ENCODE results near the gene KRTAP6-1. TPM values are rescaled to one million over a fixed set of nuclear protein-coding genes. Genes with fewer than 3 reads are reported as not detected.

KRTAP6-1 gene
- total RNA-seq, 1 experiment from 2014 or later = not detected

DNA sequence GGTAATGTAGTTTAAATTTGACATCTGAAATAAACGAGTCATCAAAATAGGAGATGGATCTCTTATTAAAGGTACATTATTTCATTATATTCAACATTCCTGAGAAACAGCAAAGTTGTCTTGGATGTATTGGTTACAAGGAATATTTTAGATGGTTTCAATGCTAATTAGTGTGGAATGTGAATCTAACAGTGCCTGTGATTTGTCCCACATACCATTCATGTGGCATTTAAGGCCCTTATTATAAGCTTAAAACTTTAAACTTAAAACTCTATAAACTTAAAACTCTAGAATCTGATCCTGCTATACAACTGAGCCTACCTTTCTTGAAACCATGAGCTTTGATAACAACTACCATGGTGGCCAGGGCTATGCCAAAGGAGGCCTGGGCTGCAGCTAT, 12.9 kb downstream of the KRTAP6-1 start, which contains the start of gene KRTAP22-1:
KRTAP22-1 (plus strand) TSS at position 301 of the 400 bp plus-strand sequence.
- CTCF ChIA-PET = no interaction called here
- H3K9me3 ChIP-seq (ENCODE audit: insufficient read depth, low read depth) = no peaks in the 10 kb centered on the region
- no TSS peak for BruUV-seq (replicated peaks)
- H3F3A ChIP-seq (ENCODE audit: insufficient read depth, low read depth) = no peaks in the 10 kb centered on the region
- H3K79me2 ChIP-seq (ENCODE audit: low read depth) = no peaks in the 10 kb centered on the region
- no peaks in the 10 kb centered on the region for H3K4me1 ChIP-seq (replicated peaks; ENCODE audit: insufficient read depth)
- H3K9me2 ChIP-seq (ENCODE audit: insufficient read depth) = no peaks in the 10 kb centered on the region
- H4K20me1 ChIP-seq (ENCODE audit: insufficient read depth) = no peaks in the 10 kb centered on the region
- no peaks in the 10 kb centered on the region for H3K36me3 ChIP-seq (ENCODE audit: low read depth)
- no peak within 1 kb of the TSS for H2AFZ ChIP-seq
- DNase-seq = no peak
- H3K4me3 ChIP-seq = no peak within 1 kb of the TSS
- POLR2A ChIA-PET (ENCODE audit: unreplicated experiment) = no interaction called here
- TF ChIP-seq CTCF (conservative IDR thresholded peaks at IDR 0.05) (no peak), EZH2 (IDR thresholded peaks at IDR 0.05; ENCODE audit: low read depth) (no peak)
- intact Hi-C loops (cut with micrococcal nuclease; ENCODE audit: unreplicated experiment) = no loop called here
- H3K27ac ChIP-seq = no peak within 1 kb of the TSS
- no peaks in the 10 kb centered on the region for H3K27me3 ChIP-seq (ENCODE audit: insufficient read depth, low read depth)
- no peak within 1 kb of the TSS for H3K4me2 ChIP-seq

DNA sequence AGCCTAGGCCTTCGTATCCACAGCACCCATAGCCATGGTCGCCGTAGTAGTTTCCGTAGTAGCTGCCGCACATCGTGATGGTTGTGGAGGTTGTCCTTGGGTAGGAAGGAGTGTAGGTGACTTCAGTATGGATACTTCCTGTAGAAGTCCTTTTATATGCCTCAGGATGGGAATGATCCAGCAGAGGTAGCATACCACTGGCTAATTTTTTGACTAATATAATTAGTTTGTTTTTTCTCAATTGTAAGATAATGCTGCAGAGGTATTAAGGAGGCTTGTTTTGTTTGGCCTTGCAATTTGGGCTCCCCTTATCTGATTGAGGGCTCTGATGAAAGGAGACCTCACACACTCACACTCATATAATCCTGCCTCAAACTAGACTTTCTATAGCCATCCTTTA, 14.9 kb downstream of the KRTAP6-1 start, which contains the start of gene KRTAP6-2:
KRTAP6-2 (minus strand) TSS at position 101 of the 400 bp plus-strand sequence; CDS start at position 73, 28 bp downstream.
- intact Hi-C loops (cut with micrococcal nuclease; ENCODE audit: unreplicated experiment) = no loop called here
- Histone ChIP-seq H3K36me3 (ENCODE audit: low read depth) (no peaks in the 10 kb centered on the region), H3F3A (ENCODE audit: insufficient read depth, low read depth) (no peaks in the 10 kb centered on the region), H3K27ac (no peak within 1 kb of the TSS), H3K9me2 (ENCODE audit: insufficient read depth) (no peaks in the 10 kb centered on the region), H3K4me3 (no peak within 1 kb of the TSS), H4K20me1 (ENCODE audit: insufficient read depth) (no peaks in the 10 kb centered on the region), H2AFZ (no peak within 1 kb of the TSS), H3K4me1 (replicated peaks; ENCODE audit: insufficient read depth) (no peaks in the 10 kb centered on the region), H3K79me2 (ENCODE audit: low read depth) (no peaks in the 10 kb centered on the region), H3K4me2 (no peak within 1 kb of the TSS), H3K9me3 (ENCODE audit: insufficient read depth, low read depth) (no peaks in the 10 kb centered on the region), H3K27me3 (ENCODE audit: insufficient read depth, low read depth) (no peaks in the 10 kb centered on the region)
- no TSS peak for BruUV-seq (replicated peaks)
- ChIA-PET POLR2A (ENCODE audit: unreplicated experiment) (no interaction called here), CTCF (no interaction called here)
- TF ChIP-seq CTCF (conservative IDR thresholded peaks at IDR 0.05) (no peak), EZH2 (IDR thresholded peaks at IDR 0.05; ENCODE audit: low read depth) (no peak)
- no peak for DNase-seq

DNA sequence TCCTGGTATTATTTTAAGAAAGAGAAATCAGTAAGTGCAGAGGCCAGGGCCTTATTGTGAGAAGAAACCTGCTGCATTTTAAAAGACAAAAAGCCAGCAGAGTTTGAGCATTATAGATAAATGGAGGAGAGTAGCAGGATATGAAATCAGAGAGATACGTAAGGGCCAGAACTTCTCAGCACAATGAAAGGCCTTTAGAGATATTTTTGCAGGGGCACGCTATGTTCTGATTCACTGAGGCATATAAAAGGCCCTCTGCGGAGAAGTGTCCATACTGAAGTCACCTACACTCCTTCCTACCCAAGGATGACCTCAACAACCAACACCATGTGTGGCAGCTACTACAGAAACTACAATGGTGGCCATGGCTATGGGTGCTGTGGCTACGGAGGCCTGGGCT, 21.6 kb downstream of the KRTAP6-1 start, which contains the start of gene KRTAP6-3:
KRTAP6-3 (plus strand) TSS at position 301 of the 400 bp plus-strand sequence; CDS start at position 307, 6 bp downstream.
- DNase-seq = no peak
- H4K20me1 ChIP-seq (ENCODE audit: insufficient read depth) = no peaks in the 10 kb centered on the region
- H3F3A ChIP-seq (ENCODE audit: insufficient read depth, low read depth) = no peaks in the 10 kb centered on the region
- no peaks in the 10 kb centered on the region for H3K9me2 ChIP-seq (ENCODE audit: insufficient read depth)
- H3K27me3 ChIP-seq (ENCODE audit: insufficient read depth, low read depth) = no peaks in the 10 kb centered on the region
- no peak within 1 kb of the TSS for H3K27ac ChIP-seq
- H3K4me2 ChIP-seq = no peak within 1 kb of the TSS
- no peaks in the 10 kb centered on the region for H3K79me2 ChIP-seq (ENCODE audit: low read depth)
- no peaks in the 10 kb centered on the region for H3K36me3 ChIP-seq (ENCODE audit: low read depth)
- no peaks in the 10 kb centered on the region for H3K9me3 ChIP-seq (ENCODE audit: insufficient read depth, low read depth)
- intact Hi-C loops (cut with micrococcal nuclease; ENCODE audit: unreplicated experiment) = no loop called here
- no peak for TF ChIP-seq EZH2 (IDR thresholded peaks at IDR 0.05; ENCODE audit: low read depth)
- TF ChIP-seq CTCF (conservative IDR thresholded peaks at IDR 0.05) = no peak
- BruUV-seq (replicated peaks) = no TSS peak
- ChIA-PET POLR2A (ENCODE audit: unreplicated experiment) (no interaction called here), CTCF (no interaction called here)
- no peaks in the 10 kb centered on the region for H3K4me1 ChIP-seq (replicated peaks; ENCODE audit: insufficient read depth)
- H2AFZ ChIP-seq = no peak within 1 kb of the TSS
- no peak within 1 kb of the TSS for H3K4me3 ChIP-seq
